Measurements from ENCODE around the gene FAM117B.

Gene FAM117B

DNA sequence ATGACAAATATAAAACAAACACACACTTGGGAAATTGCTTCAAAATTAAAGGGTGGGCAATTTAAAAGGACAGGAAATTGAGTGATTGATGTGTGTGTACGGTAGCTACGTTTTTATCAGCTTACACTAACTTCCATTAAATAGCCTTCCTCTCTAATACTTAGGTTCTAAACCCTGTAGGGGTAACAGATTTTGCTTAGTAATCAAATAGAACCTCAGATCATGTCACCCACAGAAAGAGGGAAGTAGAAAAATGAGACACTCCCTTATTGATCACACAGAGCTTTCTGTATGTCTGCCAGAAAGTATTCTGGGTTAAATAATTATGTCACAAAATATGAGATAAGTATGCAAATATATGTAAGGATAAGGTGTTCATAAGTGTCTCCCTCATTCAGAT lies 143.4 kb downstream of the FAM117B start:
- TF ChIP-seq, protein P1, sequence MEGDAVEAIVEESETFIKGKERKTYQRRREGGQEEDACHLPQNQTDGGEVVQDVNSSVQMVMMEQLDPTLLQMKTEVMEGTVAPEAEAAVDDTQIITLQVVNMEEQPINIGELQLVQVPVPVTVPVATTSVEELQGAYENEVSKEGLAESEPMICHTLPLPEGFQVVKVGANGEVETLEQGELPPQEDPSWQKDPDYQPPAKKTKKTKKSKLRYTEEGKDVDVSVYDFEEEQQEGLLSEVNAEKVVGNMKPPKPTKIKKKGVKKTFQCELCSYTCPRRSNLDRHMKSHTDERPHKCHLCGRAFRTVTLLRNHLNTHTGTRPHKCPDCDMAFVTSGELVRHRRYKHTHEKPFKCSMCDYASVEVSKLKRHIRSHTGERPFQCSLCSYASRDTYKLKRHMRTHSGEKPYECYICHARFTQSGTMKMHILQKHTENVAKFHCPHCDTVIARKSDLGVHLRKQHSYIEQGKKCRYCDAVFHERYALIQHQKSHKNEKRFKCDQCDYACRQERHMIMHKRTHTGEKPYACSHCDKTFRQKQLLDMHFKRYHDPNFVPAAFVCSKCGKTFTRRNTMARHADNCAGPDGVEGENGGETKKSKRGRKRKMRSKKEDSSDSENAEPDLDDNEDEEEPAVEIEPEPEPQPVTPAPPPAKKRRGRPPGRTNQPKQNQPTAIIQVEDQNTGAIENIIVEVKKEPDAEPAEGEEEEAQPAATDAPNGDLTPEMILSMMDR (IDR thresholded peaks at IDR 0.05), result no peak

GRCh38 chr2:202780514-202781021 lies 145.8 kb downstream of the FAM117B start:
- TF ChIP-seq, protein P1 (IDR thresholded peaks at IDR 0.05), result no peak

DNA sequence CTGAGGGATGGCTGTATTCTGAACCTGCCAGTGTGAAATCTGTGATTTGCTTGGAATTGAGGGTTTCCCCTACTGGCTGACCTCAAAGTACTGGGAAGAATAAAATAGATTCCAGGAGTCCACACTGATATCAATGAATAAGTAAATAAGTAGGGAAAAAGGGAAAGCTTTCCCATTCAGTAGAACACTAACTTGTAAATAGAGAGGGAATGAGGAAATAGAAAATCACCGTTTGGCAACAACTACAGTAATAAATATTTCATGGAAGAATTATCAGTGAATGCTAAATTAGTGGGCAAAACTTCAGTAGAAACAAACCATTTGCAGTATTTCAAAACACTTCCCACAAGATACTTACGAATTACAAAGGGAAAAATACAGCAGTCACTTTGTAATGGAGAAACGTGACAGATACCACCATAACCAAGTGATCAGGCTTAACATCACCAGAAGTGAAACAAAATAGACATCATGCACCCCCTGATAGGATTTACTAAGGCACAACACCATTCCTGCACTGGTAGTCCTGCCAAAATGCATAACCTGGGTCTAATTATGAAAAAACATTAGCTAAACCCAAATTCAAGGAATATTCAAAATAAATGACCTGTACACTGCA lies 148.3 kb downstream of the FAM117B start:
- TF ChIP-seq, protein P1 (IDR thresholded peaks at IDR 0.05), result no peak

GRCh38 chr2:202786842-202787241 lies 152.1 kb downstream of the FAM117B start:
- TF ChIP-seq, protein P1 (IDR thresholded peaks at IDR 0.05), result no peak

DNA sequence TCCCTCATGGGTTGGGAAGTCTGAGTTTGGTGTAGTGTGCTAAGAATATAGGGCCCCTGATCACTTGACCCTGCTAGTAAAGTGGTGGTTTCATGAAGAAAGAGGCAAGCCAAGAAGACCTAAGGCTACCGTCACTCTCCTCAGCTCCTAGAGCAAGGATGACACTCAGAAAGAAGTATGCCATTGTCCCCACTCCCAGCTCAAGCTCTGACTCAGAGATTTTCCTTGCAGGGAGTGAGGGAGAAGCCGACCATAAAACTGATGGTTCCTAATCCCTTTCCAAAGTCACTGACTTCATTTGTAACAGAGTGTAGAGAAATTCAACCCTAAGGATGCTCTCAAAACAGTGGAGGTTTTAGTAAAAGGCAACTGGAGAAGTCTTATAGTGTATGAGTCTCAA lies 155.9 kb downstream of the FAM117B start:
- TF ChIP-seq, protein P1 (IDR thresholded peaks at IDR 0.05), result no peak

- TF ChIP-seq, protein P1 (IDR thresholded peaks at IDR 0.05), result no peak
Measured at GRCh38 chr2:202797944-202798343, 163.2 kb downstream of the FAM117B start.

DNA sequence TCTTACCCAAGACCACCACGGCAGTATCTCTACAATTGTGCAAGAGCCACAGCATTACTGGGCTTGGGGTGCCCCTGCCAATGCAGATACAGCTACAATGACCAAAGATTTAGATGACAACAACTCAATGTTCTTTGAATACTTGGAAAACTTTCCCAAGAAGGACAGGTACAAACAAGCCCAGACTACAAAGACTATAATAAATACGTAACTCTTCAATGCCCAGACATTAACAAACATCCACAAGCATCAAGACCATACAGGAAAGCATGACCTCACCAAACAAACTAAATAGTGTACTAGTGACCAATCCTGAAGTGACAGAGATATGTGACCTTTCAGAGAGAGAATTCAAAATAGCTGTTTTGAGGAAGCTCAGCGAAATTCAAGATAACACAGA lies 174.0 kb downstream of the FAM117B start:
- TF ChIP-seq, protein P1 (IDR thresholded peaks at IDR 0.05), result no peak

GRCh38 chr2:202813387-202813786 lies 178.6 kb downstream of the FAM117B start:
- TF ChIP-seq, protein P1 (IDR thresholded peaks at IDR 0.05), result no peak
